ENCODE measurements around the gene TCAF1. TPM values are rescaled to one million over a fixed set of nuclear protein-coding genes. Genes with fewer than 3 reads are reported as not detected.

Gene TCAF1
- total RNA-seq, 2 experiments from 2014 or later, result 12.6 to 14.1 TPM

Other genes starting within 250 kb of the TCAF1 start
- 1 to 10 TPM in 1 of 2 experiments, under 1 TPM in 1; 0.44 to 1.2 TPM for gene CTAGE6, start 144.5 kb downstream of the TCAF1 start, total RNA-seq
- gene OR2F2, start 33.1 kb upstream of the TCAF1 start, total RNA-seq, result not detected
- gene OR2F1, start 52.7 kb upstream of the TCAF1 start, total RNA-seq, result not detected
- not detected for gene OR6B1, start 98.1 kb upstream of the TCAF1 start, total RNA-seq
- gene OR2A5, start 146.8 kb upstream of the TCAF1 start, total RNA-seq, result not detected
- not detected for gene OR2A25, start 167.6 kb upstream of the TCAF1 start, total RNA-seq
- gene OR2A12, start 184.1 kb upstream of the TCAF1 start, total RNA-seq, result not detected
- not detected for gene OR2A2, start 207.4 kb upstream of the TCAF1 start, total RNA-seq
- gene OR2A14, start 221.0 kb upstream of the TCAF1 start, total RNA-seq, result not detected

Data from activated CD8-positive, alpha-beta T cell treated with anti-CD3 and anti-CD28 coated beads, Interleukin-2, amount 10 ng/mL, durations not matched to agents 7 days and 5 days (primary cell).